HepG2 (cell line): ENCODE data around the gene SLC35A1. TPM values are rescaled to one million over a fixed set of nuclear protein-coding genes. Genes with fewer than 3 reads are reported as not detected.

Experiments used
- BRD4 ChIP-seq: sonication (generic); formaldehyde crosslinking; IDR thresholded peaks from 2 replicates; pipeline ENCODE4 v1.4.0; 2020; ENCODE audit warnings: missing genetic modification reagents
- E2F2 ChIP-seq: sonication (generic); formaldehyde crosslinking; IDR thresholded peaks from 2 replicates; pipeline ENCODE4 v1.4.0; 2020; ENCODE audit warnings: missing genetic modification reagents, borderline replicate concordance
- FOXK2 ChIP-seq: fragments of 450-650 bp; IDR thresholded peaks from 2 replicates; pipeline ENCODE4 v1.6.1; 2016
- KDM5B ChIP-seq: sonication (generic); formaldehyde crosslinking; IDR thresholded peaks from 2 replicates; pipeline ENCODE4 v1.4.0; 2020; ENCODE audit warnings: missing genetic modification reagents, mild to moderate bottlenecking, borderline replicate concordance
- MAF1 ChIP-seq: sonication (generic); formaldehyde crosslinking; IDR thresholded peaks from 2 replicates; pipeline ENCODE4 v1.5.0; 2020; ENCODE audit warnings: missing genetic modification reagents, borderline replicate concordance
- MAFG ChIP-seq: sonication (generic); formaldehyde crosslinking; IDR thresholded peaks from 2 replicates; pipeline ENCODE4 v1.5.1; 2020; ENCODE audit warnings: mild to moderate bottlenecking, missing genetic modification reagents
- MIER2 ChIP-seq: IDR thresholded peaks from 2 replicates; pipeline ENCODE4 v1.6.1; 2016; ENCODE audit warnings: missing biosample characterization, missing genetic modification reagents
- PBX2 ChIP-seq: IDR thresholded peaks from 2 replicates; pipeline ENCODE4 v1.6.1; 2016; ENCODE audit warnings: control low read depth
- PHF8 ChIP-seq: sonication (generic); formaldehyde crosslinking; IDR thresholded peaks from 2 replicates; pipeline ENCODE4 v1.5.0; 2020; ENCODE audit warnings: missing genetic modification reagents
- RORA ChIP-seq: sonication (generic); formaldehyde crosslinking; IDR thresholded peaks from 2 replicates; pipeline ENCODE4 v1.5.0; 2020; ENCODE audit warnings: mild to moderate bottlenecking, missing genetic modification reagents, moderate library complexity
- ZFP82 ChIP-seq: sonication (generic); formaldehyde crosslinking; IDR thresholded peaks from 2 replicates; pipeline ENCODE4 v1.5.1; 2020; ENCODE audit warnings: mild to moderate bottlenecking, missing genetic modification reagents, borderline replicate concordance
- ZNF18 ChIP-seq: sonication (generic); formaldehyde crosslinking; IDR thresholded peaks from 2 replicates; pipeline ENCODE4 v1.8.0; 2022; ENCODE audit warnings: mild to moderate bottlenecking, missing genetic modification reagents; ENCODE audit not compliant: insufficient replicate concordance
- ZNF430 ChIP-seq: sonication (generic); formaldehyde crosslinking; IDR thresholded peaks from 2 replicates; pipeline ENCODE4 v1.9.0; 2021; ENCODE audit warnings: mild to moderate bottlenecking, missing genetic modification reagents
- ZNF709 ChIP-seq: sonication (generic); formaldehyde crosslinking; IDR thresholded peaks from 2 replicates; pipeline ENCODE4 v1.5.0; 2020; ENCODE audit warnings: mild to moderate bottlenecking, missing genetic modification reagents
- ZXDC ChIP-seq: sonication (generic); formaldehyde crosslinking; IDR thresholded peaks from 2 replicates; pipeline ENCODE4 v1.5.0; 2020; ENCODE audit warnings: mild to moderate bottlenecking, missing genetic modification reagents
- polyA plus RNA-seq, 8 experiments: library from polyadenylated mRNA; depleted of rRNA in 3 of 8; stranded (reverse) in 7 of 8; unstranded in 1 of 8; fragments of >200 nt; fragmentation: Illumina TruSeq in 4 of 8; extraction: Trizol in 4 of 8; gene quantifications; 2 replicates each; pipeline versions ENCODE4 v1.2.1 to v1.2.3, GENCODE V29; 2011 to 2016; ENCODE audit warnings: low read depth in 4 of 8, missing spikeins in 1 of 8, mixed read lengths in 1 of 8; ENCODE audit not compliant: insufficient read depth in 1 of 8
- total RNA-seq, 5 experiments: library from RNA; depleted of rRNA; stranded (reverse); fragments of >200 nt; fragmentation: Illumina TruSeq; extraction: Trizol; gene quantifications; 2 replicates each; pipeline ENCODE4 v1.2.3, GENCODE V29; 2016; ENCODE audit warnings: low read depth in 1 of 5
- TF ChIP-seq, protein P1 (sequence below): sonication (generic); formaldehyde crosslinking; IDR thresholded peaks from 2 replicates; pipeline ENCODE4 v1.4.0; 2020; ENCODE audit warnings: missing genetic modification reagents
- TF ChIP-seq, protein P2 (sequence below): sonication (generic); formaldehyde crosslinking; IDR thresholded peaks from 2 replicates; pipeline ENCODE4 v1.4.0; 2020; ENCODE audit warnings: low read depth, mild to moderate bottlenecking, missing genetic modification reagents
- TF ChIP-seq, protein P3 (sequence below): sonication (generic); formaldehyde crosslinking; conservative IDR thresholded peaks from 2 replicates; pipeline ENCODE4 v1.4.0; 2020; ENCODE audit warnings: missing genetic modification reagents

Gene SLC35A1
- total and polyA plus RNA-seq, 2 of the 13 experiments (the other 11 are each of a cell fraction or from before 2014, with no cell fraction given): 24.8 to 25.1 TPM

DNA sequence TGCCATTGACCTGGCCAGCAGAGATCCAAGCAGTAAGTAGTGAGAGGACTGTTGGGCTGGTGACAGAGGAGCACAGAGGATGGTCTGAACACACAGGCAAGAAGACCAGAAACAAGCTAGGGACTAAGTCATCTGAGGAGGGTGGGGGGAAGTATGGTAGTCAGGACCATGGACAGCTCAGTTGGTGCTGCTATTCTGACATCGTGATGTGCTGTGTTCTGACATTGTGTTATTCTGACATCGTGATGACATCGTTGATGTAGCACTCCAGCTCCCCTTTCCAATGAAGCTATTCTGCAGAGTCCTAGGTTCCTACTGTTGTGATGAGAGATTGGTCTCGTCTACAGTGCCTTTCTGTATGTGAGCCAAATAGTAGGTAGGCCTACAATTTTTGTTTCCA is 36.3 kb upstream of the SLC35A1 start (continued):
- TF ChIP-seq ZNF709 (CRISPR knock-in tag) (peak; percentile 65; the same call in 1 of the 2 replicates), MAF1 (CRISPR knock-in tag) (peak; percentile 54; the same call in 1 of the 2 replicates), MIER2 (peak; percentile 99), PBX2 (CRISPR knock-in tag) (no peak), MAFG (no peak), FOXK2 (no peak), PHF8 (CRISPR knock-in tag) (no peak), E2F2 (CRISPR knock-in tag) (no peak), BRD4 (CRISPR knock-in tag) (no peak), ZNF430 (no peak), KDM5B (CRISPR knock-in tag) (no peak), ZXDC (CRISPR knock-in tag) (0 out of 2 replicates have a peak, but pooled peaks have one; percentile 34), RORA (CRISPR knock-in tag) (no peak), ZNF18 (CRISPR knock-in tag) (no peak), ZFP82 (CRISPR knock-in tag) (no peak)
- TF ChIP-seq, protein P1, sequence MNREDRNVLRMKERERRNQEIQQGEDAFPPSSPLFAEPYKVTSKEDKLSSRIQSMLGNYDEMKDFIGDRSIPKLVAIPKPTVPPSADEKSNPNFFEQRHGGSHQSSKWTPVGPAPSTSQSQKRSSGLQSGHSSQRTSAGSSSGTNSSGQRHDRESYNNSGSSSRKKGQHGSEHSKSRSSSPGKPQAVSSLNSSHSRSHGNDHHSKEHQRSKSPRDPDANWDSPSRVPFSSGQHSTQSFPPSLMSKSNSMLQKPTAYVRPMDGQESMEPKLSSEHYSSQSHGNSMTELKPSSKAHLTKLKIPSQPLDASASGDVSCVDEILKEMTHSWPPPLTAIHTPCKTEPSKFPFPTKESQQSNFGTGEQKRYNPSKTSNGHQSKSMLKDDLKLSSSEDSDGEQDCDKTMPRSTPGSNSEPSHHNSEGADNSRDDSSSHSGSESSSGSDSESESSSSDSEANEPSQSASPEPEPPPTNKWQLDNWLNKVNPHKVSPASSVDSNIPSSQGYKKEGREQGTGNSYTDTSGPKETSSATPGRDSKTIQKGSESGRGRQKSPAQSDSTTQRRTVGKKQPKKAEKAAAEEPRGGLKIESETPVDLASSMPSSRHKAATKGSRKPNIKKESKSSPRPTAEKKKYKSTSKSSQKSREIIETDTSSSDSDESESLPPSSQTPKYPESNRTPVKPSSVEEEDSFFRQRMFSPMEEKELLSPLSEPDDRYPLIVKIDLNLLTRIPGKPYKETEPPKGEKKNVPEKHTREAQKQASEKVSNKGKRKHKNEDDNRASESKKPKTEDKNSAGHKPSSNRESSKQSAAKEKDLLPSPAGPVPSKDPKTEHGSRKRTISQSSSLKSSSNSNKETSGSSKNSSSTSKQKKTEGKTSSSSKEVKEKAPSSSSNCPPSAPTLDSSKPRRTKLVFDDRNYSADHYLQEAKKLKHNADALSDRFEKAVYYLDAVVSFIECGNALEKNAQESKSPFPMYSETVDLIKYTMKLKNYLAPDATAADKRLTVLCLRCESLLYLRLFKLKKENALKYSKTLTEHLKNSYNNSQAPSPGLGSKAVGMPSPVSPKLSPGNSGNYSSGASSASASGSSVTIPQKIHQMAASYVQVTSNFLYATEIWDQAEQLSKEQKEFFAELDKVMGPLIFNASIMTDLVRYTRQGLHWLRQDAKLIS (CRISPR knock-in tag): no peak
- TF ChIP-seq, protein P2, sequence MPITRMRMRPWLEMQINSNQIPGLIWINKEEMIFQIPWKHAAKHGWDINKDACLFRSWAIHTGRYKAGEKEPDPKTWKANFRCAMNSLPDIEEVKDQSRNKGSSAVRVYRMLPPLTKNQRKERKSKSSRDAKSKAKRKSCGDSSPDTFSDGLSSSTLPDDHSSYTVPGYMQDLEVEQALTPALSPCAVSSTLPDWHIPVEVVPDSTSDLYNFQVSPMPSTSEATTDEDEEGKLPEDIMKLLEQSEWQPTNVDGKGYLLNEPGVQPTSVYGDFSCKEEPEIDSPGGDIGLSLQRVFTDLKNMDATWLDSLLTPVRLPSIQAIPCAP: no peak
- TF ChIP-seq, protein P3, sequence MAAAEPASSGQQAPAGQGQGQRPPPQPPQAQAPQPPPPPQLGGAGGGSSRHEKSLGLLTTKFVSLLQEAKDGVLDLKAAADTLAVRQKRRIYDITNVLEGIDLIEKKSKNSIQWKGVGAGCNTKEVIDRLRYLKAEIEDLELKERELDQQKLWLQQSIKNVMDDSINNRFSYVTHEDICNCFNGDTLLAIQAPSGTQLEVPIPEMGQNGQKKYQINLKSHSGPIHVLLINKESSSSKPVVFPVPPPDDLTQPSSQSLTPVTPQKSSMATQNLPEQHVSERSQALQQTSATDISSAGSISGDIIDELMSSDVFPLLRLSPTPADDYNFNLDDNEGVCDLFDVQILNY: no peak
